Stimulated activated CD4-positive, alpha-beta T cell treated with anti-CD3 and anti-CD28 coated beads, Interleukin-2, amount 100 ng/mL, for 48 hours (primary cell): ENCODE data around the gene SLC16A5.
A peak's percentile ranks its signal among the peaks of the same experiment; 100 is the strongest.
"Not testable (repeated sequence)": the region's sequence is repeated elsewhere in the genome, so short reads cannot be mapped to it uniquely, and the experiment has no call there.

ENCODE experiments used
- DNase-seq, 2 donors: peaks; one replicate each; pipeline ENCODE4 v3.0.0-alpha.2; 2020

SLC16A5 gene, protein sequence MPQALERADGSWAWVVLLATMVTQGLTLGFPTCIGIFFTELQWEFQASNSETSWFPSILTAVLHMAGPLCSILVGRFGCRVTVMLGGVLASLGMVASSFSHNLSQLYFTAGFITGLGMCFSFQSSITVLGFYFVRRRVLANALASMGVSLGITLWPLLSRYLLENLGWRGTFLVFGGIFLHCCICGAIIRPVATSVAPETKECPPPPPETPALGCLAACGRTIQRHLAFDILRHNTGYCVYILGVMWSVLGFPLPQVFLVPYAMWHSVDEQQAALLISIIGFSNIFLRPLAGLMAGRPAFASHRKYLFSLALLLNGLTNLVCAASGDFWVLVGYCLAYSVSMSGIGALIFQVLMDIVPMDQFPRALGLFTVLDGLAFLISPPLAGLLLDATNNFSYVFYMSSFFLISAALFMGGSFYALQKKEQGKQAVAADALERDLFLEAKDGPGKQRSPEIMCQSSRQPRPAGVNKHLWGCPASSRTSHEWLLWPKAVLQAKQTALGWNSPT

DNA sequence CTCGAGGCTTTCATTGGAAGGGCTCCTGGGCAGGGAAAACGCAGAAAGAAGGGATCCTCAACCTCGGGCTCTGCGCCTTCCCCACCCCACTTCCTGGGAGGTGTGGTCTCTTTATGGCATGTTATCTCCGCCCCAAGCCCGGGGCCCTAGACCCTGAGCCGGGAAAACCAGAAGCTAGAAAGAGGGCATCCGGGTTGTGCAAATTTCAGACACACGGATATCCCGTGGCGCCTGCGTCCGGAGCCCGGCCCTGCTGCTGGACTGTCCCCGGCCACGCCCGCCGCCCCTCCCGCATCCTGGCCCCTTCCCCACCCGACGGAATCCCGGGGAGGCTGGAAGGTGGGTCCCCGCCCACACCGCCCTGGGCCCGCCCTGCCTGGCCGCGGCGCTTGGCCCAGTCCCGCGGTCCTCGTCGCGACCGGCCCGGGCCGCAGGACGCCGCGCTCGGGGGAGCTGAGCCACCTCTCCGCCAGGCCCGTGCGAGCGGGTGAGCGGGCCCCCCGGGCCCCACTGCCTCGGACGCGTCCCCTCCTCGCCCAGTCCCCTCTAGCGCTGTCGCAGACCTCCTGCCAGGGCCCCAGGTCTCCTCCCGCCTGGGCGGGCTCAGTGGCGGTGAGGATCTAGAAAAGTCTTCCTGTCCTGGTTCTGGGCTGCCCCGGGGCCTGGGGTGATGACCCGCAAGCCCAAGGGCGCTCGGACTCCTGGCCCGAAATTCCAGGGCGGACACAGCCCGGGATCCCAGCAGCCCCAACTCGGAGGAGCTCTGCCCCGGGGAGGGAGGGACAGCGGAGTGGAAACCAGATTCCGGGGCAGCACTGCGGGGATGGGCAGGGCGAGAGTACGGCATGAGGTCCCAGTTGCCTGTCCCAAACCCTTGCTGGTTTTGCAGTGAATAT lies at the start of gene SLC16A5:
SLC16A5 (plus strand) TSS at position 397 of the 896 bp plus-strand sequence. CDS start 5,683 bp downstream, outside the sequence.
- DNase-seq, result peak in 1 of 2 donors; percentile 33

DNA sequence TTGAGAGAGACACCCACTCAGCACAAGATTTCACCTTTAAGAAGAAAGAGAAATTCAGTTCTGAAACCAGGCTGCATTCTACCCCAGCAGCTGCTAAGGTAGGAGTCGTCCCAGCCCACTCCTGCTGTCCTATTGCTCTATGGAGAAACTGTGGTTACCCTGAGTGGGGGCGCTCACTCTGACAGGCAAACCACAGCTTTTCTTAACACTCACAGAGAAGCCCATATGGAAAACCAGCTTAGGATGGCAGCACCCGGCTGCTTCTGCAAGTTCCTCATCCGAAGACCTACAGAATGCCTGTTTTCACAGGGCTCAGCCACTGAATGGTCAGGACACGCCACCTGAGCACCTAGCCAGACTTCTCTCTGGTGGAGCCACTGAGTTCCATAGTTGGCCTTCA lies 48.5 kb upstream of the SLC16A5 start:
- DNase-seq, result no peak

DNA sequence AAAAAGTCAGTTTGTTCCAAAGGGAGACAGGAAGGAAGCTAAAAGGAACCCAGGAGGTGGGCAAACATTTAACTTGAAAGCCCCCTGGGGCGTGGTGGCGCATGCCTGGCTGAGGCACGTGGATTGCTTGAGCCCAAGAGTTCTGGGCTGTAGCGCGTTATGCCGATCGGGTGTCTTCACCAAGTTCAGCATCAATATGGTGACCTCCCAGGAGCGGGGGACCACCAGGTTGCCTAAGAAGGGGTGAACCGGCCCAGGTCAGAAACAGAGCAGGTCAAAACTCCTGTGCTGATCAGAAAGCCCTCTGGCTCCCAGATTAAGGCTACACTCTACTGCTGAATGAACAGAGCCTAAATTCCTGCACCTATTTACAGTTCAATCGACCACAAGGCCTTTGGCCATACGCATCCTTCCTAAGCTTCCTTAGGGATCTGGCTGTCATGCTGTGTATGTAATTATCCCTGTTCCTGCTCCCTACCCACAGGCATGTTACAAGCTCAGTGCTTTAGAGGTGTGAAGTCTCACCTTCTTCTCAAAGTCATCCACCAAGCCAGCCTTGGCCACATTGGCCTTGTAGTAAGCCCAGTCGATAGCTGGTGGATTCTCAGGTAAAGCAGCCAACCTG lies 46.0 kb upstream of the SLC16A5 start:
- DNase-seq, result no peak

DNA sequence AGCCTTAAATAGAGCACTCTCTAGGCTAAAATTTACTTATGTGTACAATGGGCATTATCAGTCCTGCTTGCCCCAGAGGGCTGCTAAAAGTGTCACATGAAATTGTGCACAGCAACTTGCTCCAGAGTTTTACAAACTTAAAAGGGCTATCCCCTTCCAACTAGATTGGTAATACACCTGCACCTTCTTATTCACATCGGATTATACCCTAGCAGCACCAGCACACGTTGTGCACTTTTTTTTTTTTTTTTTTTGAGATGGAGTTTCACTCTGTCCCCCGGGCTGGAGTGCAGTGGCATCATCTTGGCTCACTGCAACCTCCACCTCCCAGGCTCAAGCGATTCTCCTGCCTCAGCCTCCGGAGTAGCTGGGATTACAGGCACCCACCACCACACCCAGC lies 44.0 kb upstream of the SLC16A5 start:
- not testable (repeated sequence) for DNase-seq

DNA sequence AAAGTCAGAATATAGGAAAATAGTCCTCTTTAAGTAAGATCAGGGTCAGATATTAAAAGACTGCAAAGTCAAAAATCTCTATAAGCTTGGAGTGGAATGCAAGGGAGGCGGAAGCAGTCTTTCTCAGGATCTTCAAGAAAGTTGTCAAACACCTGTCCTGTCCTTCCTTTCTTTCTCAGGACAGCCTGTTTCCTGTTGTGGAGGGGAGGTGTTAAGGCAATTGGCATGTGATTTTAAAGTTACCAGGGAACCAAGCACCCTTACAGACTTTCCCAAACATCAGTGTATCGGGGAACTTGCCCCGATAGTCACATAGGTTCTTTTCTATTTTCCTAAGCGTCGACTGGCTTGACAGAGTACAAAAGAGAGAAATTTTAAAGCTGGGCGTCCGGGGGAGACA lies 43.0 kb upstream of the SLC16A5 start:
- DNase-seq, result no peak

DNA sequence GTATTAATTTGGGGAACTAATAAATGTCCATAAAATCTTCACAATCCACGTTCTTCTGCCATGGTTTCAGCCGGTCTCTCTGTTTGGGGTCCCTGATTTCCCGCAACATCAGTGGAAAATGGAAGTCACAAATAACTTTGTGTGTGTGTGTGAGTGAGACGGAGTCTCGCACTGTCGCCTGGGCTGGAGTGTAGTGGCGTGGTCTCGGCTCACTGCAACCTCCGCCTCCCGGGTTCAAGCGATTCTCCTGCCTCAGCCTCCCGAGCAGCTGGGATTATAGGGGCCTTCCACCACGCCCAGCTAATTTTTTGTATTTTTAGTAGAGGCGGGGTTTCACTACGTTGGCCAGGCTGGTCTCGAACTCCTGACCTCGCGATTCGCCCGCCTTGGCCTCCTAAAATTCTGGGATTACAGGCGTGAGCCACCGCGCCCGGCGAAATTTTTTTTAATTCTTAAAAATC lies 41.8 kb upstream of the SLC16A5 start:
- not testable (repeated sequence) for DNase-seq

DNA sequence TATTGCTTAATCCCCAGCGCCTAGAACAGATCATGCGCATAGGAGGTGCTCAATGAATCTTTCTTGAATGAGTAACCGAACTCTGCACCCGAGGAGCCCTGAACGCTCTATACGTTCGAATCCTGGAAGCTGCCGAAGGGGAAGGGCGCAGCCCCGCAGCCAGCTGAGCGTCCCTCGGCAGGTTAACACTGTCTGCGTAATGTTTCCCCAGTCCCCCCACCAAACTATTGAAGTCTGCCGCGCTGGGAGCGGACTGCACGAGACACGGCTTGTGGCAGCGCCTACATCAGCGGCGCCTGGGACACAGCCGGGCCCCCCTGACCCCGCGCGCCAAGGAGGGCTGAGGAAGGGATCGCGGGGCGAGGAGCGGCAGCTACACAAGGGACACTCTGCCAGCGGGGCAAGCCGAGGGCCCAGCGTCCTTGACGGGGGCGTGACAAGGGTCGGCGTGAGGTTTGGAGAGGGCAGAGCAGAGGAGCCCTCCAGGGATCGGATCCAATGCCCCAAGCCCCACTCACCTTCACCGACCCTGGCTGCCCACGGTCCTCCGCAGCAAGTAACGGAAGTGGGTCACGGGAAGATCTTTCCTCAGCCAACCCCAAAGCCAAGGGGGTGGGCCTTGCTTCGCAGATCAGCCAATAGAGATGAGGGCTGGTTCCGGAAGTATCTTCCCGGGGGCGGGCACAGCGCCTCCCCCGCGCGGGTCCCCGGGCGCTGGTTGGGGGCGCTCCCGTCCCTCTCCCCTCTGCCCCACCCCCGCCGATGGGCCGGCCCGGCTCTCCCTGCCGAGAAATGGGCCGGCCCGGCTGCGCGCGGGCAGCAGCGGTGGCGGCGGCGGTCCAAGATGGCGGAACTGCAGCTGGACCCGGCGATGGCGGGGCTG lies 41.1 kb upstream of the SLC16A5 start, which contains the start of the genes ATP5PD and KCTD2:
ATP5PD (minus strand) TSS at position 563 of the 883 bp plus-strand sequence. CDS start 4,319 bp downstream, outside the sequence.
KCTD2 (plus strand) TSS at position 819 of the 883 bp plus-strand sequence; CDS start at position 845, 26 bp downstream.
- DNase-seq, result peak; percentile 90 to 92

DNA sequence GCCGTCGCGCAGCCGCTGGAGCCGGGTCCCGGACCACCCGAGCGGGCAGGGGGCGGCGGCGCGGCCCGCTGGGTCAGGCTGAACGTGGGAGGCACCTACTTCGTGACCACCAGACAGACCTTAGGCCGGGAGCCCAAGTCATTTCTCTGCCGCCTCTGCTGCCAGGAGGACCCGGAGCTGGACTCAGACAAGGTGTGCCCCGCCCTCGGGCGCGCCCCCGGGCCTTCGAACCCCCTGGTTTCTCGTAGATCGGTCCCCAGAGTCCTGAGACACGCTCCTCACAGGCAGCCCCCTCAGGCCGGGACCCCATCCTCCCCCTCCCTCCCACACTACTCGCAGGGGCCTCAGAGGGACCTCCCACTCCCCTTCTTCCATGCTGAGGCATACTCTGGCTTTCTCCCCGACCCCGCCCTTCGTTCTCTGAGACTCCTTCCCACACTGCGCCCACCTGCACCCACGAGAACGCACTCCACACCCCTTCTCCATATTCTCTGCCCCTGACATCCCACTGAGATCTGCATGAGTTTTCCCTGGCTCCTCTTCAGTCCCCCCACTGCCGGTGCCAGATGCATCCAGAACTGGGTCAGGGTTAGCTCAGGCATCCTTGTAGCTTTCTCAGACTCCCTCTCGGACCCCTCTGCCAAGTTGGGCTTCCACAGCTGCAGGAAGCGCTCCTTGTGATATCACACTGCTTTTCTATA lies 40.2 kb upstream of the SLC16A5 start:
- no peak for DNase-seq

DNA sequence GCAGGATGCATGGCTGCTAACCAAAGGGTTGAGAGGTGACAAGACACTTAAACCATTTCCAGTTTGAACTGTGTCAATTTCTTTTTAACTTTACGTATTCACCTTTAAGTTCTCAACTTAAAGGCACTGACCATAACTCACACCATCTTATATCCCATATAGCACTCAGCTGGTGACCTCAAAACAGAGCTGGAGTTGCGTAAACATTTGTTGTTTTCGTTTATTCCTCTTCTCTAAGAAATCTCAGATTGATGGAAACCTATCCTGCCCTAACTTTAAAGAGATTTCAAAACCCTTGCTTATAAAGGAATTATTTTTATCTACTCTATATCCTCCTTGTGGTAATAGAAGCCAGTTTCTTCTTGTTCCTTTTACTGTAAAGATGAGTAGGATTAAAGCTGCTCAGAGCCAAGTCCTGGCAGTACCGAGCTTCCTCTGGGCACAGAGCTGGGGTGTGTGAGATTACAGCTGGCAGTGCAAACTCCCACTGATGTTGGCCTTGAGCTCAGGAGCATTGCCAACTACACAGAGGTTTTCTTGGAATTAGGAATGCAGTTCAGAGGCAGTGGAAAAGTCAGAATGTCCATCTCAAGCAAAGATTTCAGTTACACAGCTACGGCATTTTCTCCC lies 39.4 kb upstream of the SLC16A5 start:
- no peak for DNase-seq

DNA sequence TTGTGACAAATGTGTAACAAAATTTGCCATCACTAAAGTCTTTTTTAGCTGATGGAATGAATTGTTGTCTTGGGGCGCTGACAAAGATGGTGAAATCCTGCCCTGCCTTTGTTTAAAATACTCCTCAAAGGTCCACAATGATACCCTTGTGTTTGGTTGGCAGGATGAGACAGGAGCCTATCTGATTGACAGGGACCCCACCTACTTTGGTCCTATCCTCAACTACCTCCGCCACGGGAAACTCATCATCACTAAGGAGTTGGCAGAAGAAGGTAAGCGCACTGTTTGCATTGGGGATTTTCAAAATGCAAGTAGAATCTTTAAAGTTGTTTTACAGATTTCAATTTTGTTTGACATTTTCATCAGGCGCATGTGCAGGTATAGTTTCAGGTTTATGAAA lies 38.7 kb upstream of the SLC16A5 start:
- DNase-seq, result no peak

DNA sequence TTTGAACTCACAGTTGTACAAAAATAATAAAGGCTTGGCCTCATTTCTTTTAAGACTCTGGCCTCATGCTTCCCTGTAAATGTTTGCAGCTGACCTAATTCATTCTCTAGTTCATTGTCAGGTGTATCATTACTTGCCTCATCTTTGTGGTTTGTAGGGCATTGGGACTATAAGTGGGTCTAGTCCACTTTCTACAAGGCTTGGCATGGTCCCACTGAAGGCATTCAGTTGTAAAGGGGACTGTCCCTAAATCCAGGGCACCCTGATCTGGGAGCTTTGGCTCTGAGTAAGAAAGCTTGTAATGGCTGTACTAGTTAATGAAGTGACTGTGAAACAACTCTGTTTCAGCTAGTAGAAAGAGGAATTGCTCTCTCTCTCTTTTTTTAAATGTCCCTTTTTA lies 38.0 kb upstream of the SLC16A5 start:
- DNase-seq, result no peak

DNA sequence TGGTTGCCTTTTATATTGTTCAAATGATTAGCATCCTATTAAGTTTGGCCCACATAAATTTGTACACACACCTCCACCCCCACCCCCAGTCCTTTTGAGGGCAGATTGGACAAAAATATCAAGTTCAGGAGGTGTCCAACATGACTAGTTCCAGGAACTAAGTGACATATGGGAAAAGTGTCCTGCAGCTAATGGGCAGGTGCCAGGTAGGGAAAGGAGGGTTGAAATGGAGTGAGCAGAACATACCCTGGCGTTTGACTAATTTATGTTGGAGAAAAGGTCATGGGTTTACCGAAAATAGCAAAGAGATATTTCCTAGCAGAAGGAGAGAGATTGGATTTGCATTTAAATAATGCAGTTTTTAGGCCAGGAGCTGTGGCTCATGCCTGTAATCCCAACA lies 35.8 kb upstream of the SLC16A5 start:
- DNase-seq, result no peak

DNA sequence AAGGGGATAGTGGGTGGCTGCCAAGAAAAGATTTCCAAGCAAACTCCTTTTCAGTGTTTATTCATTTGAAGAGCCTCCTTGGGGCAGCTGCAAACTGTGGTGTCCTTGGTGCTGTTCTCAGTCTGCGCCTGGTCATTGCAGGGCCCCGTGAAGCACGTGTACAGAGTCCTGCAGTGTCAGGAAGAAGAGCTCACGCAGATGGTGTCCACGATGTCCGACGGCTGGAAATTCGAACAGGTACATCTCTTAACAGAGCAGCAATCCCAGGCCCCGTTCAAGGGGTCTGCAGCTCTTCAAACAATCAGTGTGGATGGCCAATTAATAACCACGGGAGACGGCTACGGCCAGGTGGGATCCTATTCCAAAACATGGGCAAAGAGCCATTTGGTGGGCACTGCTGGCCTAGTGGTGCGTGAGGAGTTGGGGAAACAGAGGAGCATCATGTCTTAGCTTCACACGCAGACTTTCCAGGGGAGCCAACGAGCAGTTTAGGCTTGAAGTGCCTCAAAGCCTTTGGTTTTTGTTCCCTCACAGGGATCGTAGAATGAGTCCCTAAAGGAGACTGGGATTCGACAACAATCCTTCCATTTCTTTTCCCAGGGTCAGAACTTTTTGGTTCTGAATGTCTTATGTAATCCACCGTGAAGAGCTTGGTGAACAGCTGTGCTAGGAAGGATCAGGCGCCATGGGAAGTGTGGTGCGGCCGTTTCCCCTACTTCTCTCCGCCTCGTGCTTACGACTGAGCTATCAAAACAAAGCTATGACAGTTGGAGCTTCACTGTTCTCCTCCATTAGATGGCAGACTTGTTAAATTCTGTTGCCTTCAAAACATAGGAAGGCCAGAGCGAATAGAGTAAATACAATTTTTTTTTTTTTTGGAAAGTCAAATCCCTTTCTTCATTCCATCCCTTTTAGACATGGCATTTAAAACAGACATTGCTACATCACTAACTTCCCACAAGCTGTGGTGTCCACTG lies 28.1 kb upstream of the SLC16A5 start:
- DNase-seq, result no peak

DNA sequence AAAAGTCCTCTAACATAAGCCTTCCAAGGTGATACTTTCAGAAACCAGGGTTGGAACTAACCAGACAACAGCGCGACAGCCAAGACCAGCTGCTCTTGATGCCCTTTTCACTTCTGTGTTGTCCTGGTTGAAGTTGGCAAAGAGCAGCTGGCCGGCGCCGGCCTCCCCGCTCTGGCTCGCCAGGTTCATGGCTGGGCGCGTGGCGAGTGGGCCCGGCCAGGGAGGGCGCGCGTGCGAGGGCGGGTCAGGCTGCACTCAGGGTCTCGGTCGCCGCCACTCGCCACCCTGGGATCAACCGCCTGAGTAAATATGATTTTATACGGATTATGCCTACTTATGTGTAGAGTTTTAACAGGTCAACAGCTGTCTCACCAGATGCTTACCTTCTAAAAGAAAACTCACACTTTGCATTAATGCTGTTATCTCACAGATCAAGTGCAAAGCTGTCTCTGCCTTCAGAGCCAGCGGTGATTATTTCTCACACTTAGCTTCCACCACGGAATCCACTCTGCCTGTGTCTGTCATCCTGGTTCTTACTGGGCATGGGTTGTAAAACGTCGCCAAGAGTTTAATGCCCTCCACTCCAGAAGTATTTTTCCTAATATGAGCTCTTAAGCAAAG lies 27.2 kb upstream of the SLC16A5 start:
- DNase-seq, result no peak

DNA sequence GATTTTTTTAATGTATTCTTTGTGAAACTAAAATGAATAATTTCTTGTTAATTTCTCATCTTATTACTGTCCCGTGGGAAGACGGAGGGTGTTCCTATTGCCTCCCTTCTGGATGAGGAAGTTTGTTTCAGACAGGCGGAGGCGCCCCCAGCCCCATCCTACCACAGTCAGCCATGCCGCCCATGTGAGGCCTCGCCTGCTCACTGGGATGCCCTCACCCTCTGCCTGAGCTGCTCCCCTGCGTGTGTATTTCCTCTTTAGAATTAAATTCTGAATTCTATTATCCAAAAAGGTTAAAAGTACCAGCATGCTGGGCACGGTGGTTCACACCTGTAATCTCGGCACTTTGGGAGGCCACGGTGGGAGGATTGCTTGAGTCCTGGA lies 26.7 kb upstream of the SLC16A5 start:
- no peak for DNase-seq

DNA sequence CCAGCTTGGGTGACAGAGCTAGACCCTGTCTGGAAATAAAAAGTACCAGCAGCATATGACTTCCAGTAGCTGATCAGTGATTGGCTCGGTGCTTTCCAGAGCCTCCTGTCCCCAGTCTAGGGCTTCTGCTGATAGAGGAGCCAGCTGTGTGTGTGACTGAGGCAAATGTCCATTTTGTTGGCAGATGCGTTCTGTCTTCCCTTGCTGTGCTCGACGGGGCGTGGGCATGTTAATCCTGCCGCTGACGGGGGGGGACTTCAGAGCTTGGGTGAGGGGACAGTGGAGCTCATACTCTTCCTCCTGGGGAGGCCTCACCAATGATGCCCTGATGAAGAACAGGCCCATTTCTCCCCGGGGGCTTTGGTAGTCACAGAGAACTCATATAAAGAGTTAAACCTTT lies 26.1 kb upstream of the SLC16A5 start:
- no peak for DNase-seq

DNA sequence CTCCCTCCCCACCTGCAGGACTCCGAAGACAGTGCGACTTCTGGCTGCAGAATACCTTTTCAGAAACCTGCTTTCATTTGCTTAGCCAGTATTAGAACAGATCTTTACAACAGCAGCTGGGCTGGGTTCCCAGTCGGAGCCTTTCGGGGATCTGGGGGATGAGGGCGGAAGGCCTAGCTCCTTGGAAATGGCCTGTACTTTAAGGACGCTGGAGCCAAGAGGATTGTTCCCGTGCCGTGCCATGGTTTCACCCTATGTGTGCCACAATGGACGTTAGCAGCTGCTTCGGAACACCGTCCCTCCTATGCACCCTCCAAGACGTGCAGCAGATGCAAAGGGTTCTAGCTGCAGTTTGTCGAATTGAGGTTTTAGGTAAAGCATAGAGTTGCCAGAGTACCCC lies 24.6 kb upstream of the SLC16A5 start:
- DNase-seq, result no peak

DNA sequence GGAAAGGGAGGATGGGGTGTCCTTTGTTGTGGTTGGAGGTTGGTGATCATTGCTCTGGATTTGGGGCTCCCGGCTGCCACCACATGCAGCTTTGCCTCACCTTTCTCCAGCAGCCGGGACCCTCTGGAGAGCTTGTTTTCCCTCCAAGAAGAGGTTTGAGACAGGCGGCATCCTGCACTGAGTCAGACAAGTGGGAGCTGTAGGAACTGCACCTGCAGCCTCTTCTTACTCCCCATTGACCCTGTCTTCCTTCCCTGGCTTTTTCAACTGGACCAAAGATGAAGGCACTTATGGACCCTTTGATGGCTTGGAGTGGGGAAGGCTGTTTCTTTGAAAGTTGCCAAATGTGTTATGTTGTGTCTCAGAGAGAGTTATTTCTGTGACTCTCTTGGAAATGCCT lies 24.1 kb upstream of the SLC16A5 start:
- no peak for DNase-seq

DNA sequence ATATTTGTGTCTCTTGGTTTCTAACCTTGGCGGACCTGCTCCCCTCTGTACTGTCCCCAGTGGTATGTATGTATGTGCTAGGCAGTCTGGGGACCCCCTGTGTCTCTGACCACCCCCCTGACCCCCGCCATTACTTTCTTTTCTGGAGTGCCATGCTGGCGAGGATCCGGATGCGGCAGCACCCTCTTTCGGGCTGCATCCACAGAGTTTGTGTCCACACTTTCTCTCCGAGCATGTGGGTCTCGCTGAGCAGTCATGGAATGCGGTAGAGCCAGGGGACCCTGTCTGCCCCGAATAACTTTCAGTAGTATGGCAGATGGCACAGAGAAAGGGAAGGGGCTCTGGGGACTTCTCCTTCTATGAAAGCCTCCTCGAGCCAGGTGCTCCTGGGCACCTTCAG lies 23.7 kb upstream of the SLC16A5 start:
- no peak for DNase-seq
